Stimulated activated CD8-positive, alpha-beta memory T cell treated with anti-CD3 and anti-CD28 coated beads, Interleukin-4, amount 100 ng/mL, for 1 hour (primary cell): ENCODE results near the gene ATF7IP2.
"Not testable (repeated sequence)": the region's sequence is repeated elsewhere in the genome, so short reads cannot be mapped to it uniquely, and the experiment has no call there.

ENCODE experiments used
- DNase-seq, 2 donors: peaks; one replicate each; pipeline ENCODE4 v3.0.0-alpha.2; 2020; ENCODE audit warnings: low read depth in 2 of 2, low spot score in 1 of 2

The ATF7IP2 gene

DNA sequence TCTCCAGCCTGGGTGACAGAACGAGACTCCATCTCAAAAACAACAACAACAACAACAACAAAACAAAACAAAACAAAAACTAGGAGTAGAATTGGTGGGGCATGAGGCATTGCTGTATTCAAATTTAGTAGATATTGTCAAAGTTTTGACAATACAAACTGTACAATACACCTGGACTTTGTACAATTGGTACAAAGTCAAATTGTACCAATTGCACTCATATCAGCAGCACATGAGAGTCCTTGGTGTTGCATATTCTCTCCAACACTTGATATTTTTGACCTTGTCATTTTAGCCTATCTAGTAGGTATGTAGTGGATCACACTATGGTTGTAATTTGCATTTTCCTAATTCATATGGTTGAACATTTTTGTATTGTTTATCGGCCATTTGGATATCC is 14.3 kb upstream of the ATF7IP2 start:
- no peak for DNase-seq

DNA sequence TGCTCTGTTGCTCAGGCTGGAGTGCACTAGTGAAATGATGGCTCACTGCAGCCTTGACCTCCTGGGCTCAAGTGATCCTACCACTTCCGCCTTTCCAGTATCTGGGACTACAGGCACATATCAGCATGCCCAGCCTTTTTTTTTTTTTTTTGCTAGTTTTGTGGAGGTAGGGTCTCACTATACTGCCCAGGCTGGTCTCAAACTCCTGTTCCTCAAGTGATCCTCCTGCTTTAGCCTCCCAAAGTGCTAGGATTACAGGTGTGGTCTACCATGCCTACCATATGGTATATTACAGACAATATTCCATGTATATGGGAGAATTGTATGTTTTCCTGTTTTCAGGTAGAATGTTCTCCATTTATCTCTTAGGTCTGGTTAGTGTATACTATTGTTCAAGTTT is 12.3 kb upstream of the ATF7IP2 start:
- DNase-seq: no peak

DNA sequence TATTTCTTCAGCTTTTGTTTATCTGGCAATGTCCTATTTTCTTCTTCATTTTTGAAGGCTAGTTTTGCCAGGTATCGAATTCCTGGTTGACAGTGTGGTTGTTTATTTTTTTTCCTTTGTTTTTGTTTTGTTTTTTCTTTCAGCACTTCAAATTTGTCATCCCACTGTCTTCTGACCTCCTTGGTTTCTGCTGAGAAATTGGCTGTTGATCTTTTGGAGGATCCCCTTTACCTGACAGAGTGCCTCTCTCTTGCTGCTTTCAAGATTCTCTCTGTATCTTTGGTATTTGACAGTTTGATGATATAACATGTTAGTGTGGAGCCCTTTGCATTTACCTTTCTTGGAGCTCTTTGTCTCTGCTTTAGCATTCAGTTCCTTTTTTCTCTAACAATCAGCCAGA is 9.6 kb upstream of the ATF7IP2 start:
- no peak for DNase-seq

DNA sequence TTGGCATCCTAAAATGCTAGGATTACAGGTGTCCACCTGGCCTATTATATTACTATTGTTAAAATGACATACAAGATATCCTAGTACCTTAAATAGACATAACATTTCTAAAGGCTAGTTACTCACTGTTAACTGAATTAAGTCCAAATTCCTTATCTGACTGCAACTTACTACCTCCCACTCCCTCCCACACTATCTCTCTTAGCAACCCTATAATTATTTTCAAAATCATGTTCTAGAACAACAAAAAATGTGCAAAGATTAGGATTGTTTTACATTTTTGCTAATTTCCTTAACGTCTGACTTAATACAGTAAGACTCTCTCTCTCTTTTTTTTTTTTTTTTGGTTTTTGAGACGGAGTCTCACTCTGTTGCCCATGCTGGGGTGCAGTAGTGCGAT is 2.2 kb upstream of the ATF7IP2 start:
- DNase-seq: no peak

DNA sequence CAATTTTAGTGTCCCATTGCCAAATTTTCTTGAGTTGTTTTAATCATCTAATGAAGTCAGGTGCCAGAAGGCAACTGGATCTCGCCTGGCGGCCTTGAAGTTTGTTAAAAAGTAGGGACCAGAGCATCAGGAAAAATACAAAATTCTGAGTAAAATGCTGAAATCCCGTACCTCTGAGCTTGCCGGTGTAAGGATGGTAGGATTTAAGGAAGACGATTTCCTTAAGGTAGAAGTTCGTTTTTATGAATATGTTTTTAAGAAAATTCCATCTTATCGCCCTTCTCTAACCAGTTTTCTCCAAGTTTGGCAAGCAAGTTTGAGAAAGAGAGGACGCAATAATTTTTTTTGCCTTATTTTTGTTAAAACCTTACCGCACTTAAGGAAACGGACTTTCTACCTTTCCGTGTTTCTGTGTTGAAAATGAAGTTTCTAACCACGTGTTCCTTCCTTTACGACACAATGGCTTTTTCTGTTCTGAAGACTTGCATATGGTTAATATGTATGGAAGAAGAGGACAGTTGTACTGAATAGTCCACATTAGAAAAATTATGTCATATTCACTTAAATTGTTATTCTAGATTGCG is 748 bp downstream of the ATF7IP2 start:
- no peak for DNase-seq

DNA sequence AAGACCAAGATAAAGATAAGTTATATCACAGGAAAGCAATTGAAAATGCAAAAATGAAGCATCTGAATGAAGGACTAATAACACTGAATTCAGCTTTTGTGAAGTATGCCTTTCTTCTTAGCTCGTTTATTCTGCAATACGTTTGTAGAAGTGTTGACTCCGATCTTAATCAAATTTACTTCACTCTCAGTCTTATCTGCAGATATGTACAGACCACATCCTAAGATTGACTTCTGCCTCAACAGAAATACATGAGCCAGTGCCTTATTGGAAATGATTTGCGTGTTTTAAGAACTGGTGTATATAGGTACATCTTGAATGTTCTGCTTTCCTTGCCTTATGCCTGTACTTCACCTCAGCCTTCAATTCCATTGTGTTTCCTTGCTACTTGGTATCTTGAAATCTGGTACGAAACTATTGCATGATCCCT is 1.3 kb downstream of the ATF7IP2 start:
- no peak for DNase-seq

DNA sequence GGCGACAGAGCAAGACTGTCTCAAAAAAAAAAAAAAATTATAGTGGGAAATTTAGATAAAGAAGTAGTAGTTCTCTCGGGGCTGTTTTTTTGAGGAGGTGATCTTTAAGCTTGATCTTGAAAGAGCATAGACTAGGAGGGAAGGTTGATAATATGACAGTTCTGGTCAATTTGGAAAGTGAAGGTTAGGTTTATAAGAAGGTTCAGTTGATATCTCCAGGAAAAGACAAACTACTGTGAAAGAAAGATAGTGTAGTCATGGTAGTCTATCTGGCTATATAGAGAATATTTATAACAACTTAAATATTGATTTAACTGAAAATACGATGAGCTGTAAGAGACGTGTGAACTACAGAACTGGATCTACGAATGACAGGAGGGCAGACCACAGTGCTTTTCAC is 3.1 kb downstream of the ATF7IP2 start:
- DNase-seq: no peak

DNA sequence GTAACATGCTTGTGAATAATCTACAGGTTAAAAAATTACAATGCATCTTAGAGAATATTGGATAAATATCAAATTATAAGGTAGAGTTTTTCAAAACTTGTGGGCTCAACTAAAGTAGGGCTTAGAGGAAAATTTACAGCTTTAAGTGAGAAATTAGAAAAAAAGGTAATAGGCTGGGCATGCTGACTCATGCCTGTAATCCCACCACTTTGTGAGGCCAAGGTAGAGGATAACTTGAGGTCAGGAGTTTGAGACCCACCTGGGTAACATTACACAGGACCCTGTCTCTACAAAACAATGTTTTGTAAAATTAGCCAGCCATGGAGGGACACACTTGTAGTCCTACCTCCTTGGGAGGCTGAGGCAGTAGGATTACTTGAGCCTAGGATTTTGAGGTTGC is 4.5 kb downstream of the ATF7IP2 start:
- no peak for DNase-seq

DNA sequence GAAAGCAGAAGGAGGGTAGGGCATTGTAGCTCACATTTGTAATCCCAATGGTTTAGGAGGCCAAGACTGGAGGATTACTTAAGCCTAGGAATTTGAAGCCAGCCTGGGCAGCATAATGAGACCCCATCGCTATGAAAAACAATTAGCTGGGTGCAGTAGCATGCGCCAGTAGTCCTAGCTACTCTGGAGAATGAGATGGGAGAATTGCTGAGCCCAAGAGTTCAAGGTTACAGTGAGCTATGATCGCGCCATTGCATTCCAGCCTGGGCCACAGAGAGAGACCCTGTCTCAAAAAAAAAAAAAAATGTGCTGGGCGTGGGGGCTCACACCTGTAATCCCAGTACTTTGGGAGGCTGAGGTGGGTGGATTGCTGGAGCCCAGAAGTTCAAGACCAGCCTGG is 5.0 kb downstream of the ATF7IP2 start:
- DNase-seq: no peak

DNA sequence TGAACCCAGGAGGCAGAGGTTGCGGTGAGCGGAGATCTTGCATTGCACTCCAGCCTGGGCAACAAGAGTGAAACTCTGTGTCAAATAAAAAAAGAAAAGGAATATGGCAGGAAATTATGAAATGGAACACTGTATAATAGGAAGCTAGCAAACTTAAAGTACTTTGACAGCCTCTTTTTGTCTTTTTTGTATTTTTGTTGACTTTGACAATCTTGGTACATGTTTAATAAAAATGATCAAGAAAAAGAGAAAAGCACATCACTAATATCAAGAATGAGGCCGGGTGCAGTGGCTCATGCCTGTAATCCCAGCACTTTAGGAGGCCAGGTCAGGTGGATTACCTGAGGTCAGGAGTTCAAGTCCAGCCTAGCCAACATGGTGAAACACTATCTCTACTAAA is 5.5 kb downstream of the ATF7IP2 start:
- no peak for DNase-seq

DNA sequence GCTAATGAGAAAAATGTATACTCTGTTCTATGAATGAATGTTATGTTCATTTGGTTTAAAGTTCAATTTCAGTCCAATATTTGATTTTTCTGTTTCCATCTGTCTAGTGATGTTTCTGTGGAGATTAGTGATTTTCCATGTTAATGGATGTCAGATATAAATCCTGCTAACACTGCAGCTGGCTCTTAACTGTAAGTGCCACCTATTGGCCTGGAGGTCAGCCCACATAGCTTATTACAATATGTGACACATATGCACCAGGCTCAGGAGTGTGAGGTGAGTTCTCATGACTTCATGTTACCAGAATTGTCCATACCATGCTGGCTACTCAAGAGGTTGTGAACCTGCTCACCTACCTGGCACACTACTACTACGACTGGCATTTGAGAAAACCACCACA is 17.1 kb downstream of the ATF7IP2 start:
- DNase-seq: no peak

DNA sequence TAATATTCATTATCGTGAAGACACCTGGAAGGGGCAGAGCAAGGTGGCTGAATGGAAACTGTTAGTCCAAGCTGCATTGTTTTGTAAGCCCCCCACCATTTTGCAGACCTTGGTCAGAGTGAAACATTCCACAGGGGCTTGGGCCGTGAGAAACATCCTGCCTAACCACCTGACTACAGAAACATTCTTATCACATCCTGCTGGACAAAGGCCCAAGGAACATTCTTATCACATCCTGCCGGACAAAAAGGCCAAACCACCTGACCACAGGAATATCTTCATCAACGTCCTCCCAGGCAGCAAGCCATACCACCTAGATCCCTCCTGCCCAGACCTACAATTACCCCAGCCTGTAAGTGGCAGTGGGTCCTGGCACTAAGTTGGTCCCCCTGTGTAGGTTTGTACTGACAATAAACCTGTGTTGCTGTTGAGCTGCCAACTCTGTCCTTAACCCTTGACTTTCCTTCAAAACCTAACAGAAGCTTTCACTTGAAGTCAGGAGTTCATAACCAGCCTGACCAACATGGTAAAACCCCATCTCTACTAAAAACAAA is 19.6 kb downstream of the ATF7IP2 start:
- DNase-seq: no peak

DNA sequence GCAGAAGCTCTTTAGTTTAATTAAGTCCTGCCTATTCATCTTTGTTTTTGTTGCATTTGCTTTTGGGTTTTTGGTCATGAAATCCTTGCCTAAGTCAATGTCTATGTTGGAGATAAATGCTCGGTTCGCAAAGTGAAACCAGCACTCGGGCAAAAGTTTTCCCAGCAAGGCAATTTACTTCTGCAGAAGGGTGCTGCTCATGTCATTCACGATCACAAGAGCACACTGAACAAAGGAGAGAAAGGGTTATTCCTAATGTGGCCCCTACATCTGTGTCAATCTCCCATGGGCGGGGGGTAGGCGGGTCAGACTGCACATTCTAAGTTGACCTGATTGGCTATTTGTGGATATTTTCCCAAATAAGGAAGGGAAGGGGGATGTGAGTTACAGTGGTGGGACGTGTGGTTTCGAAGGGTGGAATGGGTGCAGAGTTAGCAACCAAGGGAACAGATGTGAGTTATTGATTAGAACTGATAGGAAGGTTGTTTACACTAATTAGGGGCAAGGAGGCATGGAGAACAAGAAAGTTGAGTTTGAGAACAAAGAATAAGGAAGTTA is 23.0 kb downstream of the ATF7IP2 start:
- no peak for DNase-seq

DNA sequence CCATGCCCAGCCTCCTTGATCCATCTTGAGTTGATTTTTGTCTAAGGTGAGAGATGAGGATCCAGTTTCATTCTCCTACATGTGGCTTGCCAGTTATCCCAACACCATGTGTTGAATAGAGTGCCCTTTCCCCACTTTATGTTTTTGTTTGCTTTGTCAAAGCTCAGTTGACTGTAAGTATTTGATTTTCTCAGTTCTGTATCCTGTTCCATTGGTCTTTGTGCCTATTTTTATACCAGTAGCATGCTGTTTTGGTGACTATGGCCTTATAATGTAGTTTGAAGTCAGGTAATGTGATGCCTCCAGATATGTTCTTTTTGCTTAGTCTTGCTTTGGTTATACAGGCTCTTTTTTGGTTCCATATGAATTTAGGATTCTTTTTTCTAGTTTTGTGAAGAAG is 23.9 kb downstream of the ATF7IP2 start:
- DNase-seq: not testable (repeated sequence)

DNA sequence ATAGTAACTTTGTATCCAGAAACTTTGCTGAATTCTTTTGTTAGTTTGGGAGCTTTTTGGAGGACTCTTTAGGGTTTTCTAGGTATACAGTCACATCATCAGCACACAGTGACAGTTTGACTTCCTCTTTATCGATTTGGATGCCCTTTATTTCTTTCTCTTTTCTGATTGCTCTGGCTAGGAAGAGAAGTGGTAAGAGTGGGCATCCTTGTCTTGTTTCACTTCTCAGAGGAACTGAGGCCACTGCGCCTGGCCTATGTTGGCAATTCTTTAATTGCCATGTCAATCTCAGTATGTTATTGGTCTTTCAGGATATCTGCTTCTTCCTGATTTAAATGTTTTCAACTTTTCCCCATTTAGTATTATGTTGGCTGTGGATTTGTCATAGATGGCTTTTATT is 24.6 kb downstream of the ATF7IP2 start:
- DNase-seq: no peak

DNA sequence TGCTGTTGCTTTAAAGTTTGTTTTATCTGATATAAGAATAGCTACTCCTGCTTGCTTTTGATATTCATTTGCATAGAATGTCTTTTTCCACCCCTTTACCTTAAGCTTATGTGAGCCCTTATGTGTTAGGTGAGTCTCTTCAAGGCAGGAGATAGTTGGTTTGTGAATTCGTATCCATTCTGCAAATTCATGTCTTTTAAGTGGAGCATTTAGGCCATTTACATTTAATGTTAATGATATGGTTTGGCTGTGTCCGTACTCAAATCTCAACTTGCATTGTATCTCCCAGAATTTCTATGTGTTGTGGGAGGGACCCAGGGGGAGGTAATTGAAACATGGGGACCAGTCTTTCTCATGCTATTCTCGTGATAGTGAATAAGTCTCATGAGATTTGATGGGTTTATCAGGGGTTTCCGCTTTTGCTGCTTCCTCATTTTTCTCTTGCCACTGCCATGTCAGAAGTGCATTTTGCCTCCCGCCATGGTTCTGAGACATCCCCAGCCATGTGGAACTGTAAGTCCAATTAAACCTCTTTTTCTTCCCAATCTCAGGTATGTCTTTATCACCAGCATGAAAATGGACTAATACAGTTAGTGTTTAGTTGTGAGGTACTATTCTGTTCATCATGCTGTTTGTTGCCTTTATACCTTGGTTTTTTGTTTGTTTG is 27.2 kb downstream of the ATF7IP2 start:
- DNase-seq: no peak

DNA sequence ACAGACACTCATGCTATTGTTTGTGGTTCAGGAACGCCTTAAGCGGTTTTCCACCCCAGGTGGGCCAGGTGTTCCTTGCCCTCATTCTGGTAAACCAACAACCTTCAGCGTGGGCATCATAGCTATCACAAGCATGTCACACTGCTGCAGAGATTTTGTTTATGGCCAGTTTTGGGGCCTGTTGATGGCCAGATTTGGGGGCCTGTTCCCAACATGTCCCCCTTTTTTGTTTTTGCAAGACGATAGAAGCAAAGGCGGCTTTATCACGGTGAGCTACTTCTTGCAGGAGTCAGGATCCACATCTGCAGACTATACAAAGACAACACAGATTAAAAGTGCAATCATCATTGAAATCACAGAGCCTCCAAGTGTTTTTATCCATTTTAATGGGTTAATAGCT is 32.3 kb downstream of the ATF7IP2 start:
- not testable (repeated sequence) for DNase-seq

DNA sequence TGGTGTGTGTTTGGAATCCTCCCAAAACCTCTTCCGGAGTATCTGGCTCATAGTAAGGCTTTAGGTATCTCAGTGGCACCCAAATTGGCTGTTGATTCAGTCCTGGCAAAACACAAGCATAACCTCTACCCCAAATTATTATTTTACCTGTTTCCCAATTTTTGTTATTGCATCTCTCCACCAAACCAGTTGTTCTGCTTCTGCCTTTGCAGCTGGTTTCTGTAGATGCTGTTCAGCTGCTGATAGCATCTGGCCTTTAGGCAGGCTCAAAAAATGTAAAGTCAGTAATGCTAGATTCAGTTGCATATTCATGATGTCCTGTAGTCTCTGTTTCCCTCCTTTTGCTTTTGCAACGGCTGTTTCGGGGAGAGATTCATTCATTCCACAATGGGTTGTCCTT is 33.8 kb downstream of the ATF7IP2 start:
- no peak for DNase-seq

DNA sequence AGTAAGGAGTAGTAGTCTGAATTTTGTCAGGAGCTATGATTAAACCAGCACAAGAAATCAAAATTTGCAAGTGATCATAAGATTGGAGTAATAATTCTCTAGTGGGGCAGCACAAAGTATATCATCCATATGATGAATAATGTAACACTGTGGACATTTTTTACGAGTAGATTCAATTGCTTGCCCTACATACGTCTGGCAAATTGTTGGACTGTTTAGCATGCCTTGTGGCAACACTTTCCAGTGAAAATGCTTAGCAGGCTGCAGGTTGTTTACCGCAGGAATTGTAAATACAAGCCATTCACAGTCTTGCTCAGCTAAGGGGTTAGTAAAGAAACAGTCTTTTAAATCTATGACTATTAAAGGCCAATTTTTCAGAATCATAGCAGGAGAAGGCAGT is 35.7 kb downstream of the ATF7IP2 start:
- DNase-seq: no peak

DNA sequence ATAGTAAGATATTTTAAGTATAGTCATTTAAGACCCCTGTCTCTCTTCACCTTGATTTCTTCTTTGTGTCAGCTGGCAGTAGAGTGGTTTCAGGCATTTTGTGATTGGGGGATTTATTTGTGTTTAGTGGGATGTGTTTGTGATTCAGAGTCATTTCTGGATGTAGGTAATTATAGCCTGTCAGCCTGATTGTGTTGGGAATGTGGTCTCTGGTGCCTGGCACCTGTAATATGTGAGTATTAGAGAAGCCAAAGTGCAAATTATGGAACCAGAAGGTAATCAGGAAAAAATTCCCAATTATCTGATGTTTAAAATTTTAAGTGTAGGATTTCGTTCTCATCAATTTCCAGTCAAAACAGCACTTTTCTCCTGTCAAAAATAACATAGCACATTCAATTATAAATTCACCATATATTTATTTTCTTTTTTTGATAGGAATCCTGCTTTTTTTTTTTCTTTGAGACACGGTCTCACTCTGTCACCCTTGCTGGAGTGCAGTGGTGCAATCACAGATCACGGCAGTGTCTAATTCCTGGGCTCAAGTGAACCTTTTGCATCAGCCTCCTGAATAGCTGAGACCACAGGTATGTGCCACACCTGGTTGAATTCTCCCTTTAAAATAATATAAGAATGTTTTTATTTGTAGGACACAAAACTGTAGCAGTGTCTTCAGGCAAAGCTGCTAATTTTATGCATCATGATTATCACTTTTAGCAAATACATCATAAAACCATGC is 42.7 kb downstream of the ATF7IP2 start:
- DNase-seq: no peak

DNA sequence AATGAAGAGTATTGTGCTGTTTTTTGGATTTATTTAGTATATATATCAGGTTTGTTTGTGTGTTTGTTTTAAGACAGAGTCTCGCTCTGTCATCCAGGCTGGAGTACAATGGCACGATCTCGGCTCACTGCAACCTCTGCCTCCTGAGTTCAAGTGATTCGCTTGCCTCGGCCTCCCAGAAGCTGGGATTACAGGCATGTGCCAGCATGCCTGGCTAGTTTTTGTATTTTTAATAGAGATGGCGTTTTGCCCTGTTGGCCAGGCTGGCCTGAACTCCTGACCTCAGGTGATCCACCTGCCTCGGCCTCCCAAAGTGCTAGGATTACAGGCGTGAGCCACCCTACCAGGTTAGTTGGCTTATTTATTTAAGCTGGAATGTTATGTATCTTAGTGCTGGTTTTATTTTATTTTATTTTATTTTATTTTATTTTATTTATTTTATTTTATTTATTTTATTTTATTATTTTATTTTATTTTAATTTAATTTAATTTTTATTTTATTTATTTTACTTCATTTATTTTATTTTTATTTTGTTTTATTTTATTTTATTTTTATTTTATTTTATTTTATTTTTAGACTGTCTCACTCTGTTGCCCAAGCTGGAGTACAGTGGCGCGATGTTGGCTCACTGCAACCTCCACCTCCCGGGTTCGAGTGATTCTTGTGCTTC is 43.6 kb downstream of the ATF7IP2 start:
- DNase-seq: not testable (repeated sequence)
